ENCODE measurements around the gene NET1. TPM values are rescaled to one million over a fixed set of nuclear protein-coding genes. Genes with fewer than 3 reads are reported as not detected.

NET1 gene
- total RNA-seq, 4 donors from 2014 or later = 80.7 to 201 (median 139) TPM

DNA sequence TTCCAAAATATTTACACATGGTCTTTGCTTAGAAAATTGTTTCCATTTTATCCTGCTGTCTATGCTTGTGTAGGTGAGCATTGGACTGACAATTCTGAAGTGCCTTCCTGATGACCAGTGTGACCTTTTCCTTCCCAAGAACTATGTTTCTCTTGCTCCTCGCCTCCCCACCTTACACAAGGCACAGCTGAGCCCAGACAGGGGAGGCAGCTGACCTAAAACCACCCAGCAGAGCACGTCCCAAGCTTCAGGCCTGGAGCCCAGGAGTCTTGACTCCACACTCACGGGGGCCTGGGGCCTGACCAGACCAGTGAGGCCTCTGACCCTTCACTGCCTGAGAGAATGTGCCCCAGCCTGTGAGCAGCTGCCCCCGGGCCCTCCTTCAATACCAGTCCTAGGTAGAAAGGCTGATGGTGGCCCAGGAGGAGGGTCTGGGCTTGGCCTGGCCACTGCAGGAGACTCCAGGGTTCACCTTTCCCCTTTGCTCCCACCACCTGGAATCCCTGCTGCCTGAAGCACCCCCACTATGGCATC lies 80.0 kb downstream of the NET1 start:
- TF ChIP-seq, protein P1, sequence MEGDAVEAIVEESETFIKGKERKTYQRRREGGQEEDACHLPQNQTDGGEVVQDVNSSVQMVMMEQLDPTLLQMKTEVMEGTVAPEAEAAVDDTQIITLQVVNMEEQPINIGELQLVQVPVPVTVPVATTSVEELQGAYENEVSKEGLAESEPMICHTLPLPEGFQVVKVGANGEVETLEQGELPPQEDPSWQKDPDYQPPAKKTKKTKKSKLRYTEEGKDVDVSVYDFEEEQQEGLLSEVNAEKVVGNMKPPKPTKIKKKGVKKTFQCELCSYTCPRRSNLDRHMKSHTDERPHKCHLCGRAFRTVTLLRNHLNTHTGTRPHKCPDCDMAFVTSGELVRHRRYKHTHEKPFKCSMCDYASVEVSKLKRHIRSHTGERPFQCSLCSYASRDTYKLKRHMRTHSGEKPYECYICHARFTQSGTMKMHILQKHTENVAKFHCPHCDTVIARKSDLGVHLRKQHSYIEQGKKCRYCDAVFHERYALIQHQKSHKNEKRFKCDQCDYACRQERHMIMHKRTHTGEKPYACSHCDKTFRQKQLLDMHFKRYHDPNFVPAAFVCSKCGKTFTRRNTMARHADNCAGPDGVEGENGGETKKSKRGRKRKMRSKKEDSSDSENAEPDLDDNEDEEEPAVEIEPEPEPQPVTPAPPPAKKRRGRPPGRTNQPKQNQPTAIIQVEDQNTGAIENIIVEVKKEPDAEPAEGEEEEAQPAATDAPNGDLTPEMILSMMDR (IDR thresholded peaks at IDR 0.05) = no peak
- DNase-seq (ENCODE audit: low spot score) (no peak), ATAC-seq (ENCODE audit: low FRiP score) (no peak)

DNA sequence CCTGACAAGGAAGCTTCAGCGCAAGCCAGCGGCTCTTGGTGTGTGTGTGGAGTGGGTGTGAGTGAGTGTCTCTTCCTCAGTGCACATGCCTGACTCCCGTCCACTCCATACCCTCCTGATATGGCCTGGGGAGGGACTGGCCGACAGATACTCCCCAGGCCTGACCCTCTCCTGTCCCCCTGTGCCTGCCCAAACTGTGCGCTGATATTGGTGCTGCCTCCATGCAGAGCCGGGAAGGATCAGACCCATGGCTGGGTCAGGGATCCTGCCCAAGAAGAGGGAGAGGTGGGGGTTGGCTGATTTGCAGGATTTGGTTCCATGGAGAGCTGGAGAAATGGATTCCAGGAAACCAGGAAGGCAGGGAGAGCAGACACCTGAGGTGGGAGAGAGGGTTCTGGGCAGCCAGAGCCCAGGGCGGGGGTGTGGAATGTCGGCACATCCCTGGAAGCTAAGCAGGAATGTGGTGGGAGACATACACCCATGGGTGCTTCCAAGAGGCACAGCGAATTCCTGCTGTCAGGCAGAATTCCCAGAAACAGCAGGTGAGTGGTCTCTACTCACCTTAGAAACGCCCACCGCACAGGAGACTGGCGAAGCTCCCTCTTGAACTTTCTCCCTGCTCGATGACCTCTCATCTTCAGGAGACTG lies 80.7 kb downstream of the NET1 start:
- no peak for DNase-seq (ENCODE audit: low spot score)
- TF ChIP-seq, protein P1 (IDR thresholded peaks at IDR 0.05) = no peak
- no peak for ATAC-seq (ENCODE audit: low FRiP score)

DNA sequence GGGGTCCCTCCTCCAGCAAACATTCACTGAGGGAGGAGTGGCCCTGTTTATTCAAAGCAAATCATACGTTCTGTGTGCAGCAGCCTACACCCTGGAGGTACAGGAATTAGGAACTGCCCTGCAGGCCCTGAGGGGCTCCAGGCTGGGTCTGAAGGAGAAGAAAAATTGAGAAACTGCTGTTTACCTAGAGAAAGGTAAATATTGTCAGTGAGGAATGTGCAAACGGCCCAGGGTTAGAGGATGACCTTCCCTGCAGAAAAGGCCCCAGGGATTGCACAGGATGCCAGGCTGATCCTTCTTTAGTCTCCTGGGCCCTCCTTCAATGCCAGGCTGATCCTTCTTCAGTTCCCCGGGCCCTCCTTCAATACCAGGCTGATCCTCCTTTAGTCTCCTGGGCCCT lies 81.3 kb downstream of the NET1 start:
- TF ChIP-seq, protein P1 (IDR thresholded peaks at IDR 0.05) = no peak
- no peak for ATAC-seq (ENCODE audit: low FRiP score)
- no peak for DNase-seq (ENCODE audit: low spot score)

DNA sequence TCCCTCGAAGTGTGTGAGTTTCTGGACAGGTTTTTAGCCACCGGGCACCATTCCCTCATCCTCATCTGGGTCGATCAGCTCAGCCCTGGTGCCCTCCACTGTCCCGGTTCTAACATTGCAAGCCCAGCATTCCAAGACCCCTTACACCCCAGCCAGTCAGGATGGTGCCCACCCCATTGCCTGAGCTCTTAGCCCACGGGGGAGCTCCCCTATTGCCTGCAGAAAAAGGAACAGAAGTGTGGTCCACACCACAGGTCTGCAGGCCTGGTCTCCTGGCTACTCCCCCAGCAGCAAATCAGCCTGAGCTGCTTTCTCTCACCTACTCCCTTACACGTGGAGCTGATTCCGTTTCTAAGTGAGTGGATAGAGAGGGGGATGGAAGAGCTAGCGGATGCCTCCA lies 82.3 kb downstream of the NET1 start:
- TF ChIP-seq, protein P1 (IDR thresholded peaks at IDR 0.05) = no peak
- DNase-seq (ENCODE audit: low spot score) (no peak), ATAC-seq (ENCODE audit: low FRiP score) (no peak)

DNA sequence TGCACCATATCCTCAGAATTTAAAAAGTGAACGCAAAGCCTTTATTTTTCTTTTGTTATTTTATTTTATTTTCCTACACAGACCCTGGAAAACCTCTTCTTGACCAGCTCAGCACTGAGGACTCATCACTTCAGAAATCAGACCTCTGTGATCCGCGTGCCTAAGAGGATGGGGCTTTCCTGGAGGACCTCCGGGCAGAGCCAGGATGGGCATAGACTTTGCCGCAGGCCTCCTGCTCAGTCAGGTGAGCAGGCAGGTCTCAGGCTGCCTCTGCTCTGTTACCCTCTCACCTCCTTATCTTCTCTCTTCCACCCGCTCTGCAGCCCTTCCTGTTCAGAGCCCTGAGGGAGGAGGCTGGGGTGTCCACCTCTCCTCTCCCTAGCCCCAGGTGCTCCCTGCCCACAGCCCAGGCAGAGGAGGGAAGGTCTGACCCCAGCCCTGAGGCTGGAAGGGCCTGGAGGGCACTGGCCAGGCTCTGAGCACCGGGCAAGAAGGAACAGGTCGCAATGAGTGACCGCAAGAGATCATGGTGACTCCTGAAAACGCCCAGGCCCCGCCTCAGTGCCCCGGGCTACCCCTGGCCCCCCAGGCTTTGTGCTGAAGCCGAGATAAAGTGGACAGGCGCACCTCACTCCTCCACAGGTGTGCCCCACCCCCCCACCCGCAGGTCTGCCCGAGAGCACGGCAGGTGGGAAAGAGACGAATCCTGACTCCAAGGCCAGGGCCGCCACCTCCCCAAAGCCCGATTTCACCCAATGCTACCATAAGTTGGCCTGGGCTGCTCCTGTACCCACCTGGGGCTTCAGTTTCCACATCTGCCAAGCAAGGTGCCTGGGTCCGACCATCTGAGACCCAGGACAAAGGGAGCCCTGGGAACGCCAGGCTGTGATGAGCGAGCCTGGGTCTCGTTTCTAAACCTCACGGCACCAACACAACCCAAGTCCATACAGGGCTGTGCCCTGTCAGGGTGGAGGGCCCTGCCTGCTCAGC lies 84.2 kb downstream of the NET1 start:
- ATAC-seq (ENCODE audit: low FRiP score) (no peak), DNase-seq (ENCODE audit: low spot score) (no peak)
- TF ChIP-seq, protein P1 (IDR thresholded peaks at IDR 0.05) = no peak

DNA sequence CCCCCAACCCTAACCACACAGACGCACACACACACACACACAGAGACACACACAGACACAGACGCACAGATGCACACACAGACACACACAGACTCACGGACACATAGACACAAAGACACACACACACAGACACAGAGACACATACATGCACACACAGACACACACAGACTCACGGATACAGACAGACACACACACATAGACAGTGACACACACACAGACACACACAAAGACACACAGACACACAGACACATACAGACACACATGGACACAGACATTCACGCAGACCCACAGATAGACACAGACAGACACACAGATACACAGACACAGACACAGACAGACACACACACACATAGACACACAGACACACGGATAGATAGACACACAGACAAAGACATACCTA lies 84.9 kb downstream of the NET1 start:
- DNase-seq (ENCODE audit: low spot score) (no peak), ATAC-seq (ENCODE audit: low FRiP score) (no peak)
- TF ChIP-seq, protein P1 (IDR thresholded peaks at IDR 0.05) = no peak

All from omental fat pad (tissue), 4 donors.